Measurements from ENCODE around the gene STIM1. TPM values are rescaled to one million over a fixed set of nuclear protein-coding genes. Genes with fewer than 3 reads are reported as not detected.

STIM1 gene
- total and polyA plus RNA-seq, 2 experiments from 2014 or later: 16.1 to 60.0 TPM

DNA sequence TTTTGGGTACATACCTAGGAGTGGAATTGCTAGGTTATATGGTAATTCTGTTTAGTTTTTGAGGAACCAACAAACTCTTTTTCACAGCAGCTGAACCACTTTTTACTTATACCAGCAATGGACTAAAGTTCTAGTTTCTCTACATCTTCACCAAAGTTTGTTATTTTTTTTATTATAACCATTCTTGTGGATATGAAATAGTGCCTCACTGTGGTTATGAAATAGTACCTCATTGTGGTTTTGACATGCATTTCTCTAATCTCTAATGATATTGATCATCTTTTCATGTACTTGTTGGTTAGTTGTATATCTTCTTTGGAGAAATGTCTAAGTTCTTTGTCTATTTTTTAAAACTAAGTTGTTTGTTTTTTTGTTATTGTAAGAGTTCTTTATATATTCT lies 27.2 kb downstream of the STIM1 start:
- TF ChIP-seq, protein P1, sequence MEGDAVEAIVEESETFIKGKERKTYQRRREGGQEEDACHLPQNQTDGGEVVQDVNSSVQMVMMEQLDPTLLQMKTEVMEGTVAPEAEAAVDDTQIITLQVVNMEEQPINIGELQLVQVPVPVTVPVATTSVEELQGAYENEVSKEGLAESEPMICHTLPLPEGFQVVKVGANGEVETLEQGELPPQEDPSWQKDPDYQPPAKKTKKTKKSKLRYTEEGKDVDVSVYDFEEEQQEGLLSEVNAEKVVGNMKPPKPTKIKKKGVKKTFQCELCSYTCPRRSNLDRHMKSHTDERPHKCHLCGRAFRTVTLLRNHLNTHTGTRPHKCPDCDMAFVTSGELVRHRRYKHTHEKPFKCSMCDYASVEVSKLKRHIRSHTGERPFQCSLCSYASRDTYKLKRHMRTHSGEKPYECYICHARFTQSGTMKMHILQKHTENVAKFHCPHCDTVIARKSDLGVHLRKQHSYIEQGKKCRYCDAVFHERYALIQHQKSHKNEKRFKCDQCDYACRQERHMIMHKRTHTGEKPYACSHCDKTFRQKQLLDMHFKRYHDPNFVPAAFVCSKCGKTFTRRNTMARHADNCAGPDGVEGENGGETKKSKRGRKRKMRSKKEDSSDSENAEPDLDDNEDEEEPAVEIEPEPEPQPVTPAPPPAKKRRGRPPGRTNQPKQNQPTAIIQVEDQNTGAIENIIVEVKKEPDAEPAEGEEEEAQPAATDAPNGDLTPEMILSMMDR (IDR thresholded peaks at IDR 0.05; ENCODE audit: low read depth, low read length): no peak
- H3K27me3 ChIP-seq: peaks cover 15% of the 10 kb centered on the region
- no peak overlapping the region for H3K27ac ChIP-seq
- H3K4me1 ChIP-seq (ENCODE audit: low read depth): peaks cover under 1% of the 10 kb centered on the region
- H3K4me3 ChIP-seq: no peak overlapping the region
- H3K9me3 ChIP-seq (ENCODE audit: low read depth): no peaks in the 10 kb centered on the region
- DNase-seq (ENCODE audit: low read depth in 1 of 2, low spot score in 1 of 2): no peak
- H3K36me3 ChIP-seq: no peaks in the 10 kb centered on the region

- H3K27ac ChIP-seq: no peak overlapping the region
- H3K27me3 ChIP-seq: no peaks in the 10 kb centered on the region
- TF ChIP-seq, protein P1 (IDR thresholded peaks at IDR 0.05; ENCODE audit: low read depth, low read length): no peak
- no peaks in the 10 kb centered on the region for H3K36me3 ChIP-seq
- no peak for DNase-seq (ENCODE audit: low read depth in 1 of 2, low spot score in 1 of 2)
- no peak overlapping the region for H3K4me3 ChIP-seq
- no peaks in the 10 kb centered on the region for H3K9me3 ChIP-seq (ENCODE audit: low read depth)
- H3K4me1 ChIP-seq (ENCODE audit: low read depth): no peaks in the 10 kb centered on the region
These were observed 30.4 kb downstream of the STIM1 start for GRCh38 chr11:3885855-3886254.

- Histone ChIP-seq H3K36me3 (no peaks in the 10 kb centered on the region), H3K4me1 (ENCODE audit: low read depth) (no peaks in the 10 kb centered on the region), H3K4me3 (no peak overlapping the region), H3K9me3 (ENCODE audit: low read depth) (no peaks in the 10 kb centered on the region), H3K27me3 (no peaks in the 10 kb centered on the region), H3K27ac (no peak overlapping the region)
- TF ChIP-seq, protein P1 (IDR thresholded peaks at IDR 0.05; ENCODE audit: low read depth, low read length): no peak
- DNase-seq (ENCODE audit: low read depth in 1 of 2, low spot score in 1 of 2): no peak
These were observed 31.5 kb downstream of the STIM1 start for GRCh38 chr11:3886985-3887384.

- Histone ChIP-seq H3K27me3 (no peaks in the 10 kb centered on the region), H3K9me3 (ENCODE audit: low read depth) (no peaks in the 10 kb centered on the region), H3K4me3 (no peak overlapping the region), H3K27ac (no peak overlapping the region), H3K36me3 (no peaks in the 10 kb centered on the region), H3K4me1 (ENCODE audit: low read depth) (no peaks in the 10 kb centered on the region)
- TF ChIP-seq, protein P1 (IDR thresholded peaks at IDR 0.05; ENCODE audit: low read depth, low read length): no peak
- no peak for DNase-seq (ENCODE audit: low read depth in 1 of 2, low spot score in 1 of 2)
These were observed 33.4 kb downstream of the STIM1 start for GRCh38 chr11:3888876-3889275.

DNA sequence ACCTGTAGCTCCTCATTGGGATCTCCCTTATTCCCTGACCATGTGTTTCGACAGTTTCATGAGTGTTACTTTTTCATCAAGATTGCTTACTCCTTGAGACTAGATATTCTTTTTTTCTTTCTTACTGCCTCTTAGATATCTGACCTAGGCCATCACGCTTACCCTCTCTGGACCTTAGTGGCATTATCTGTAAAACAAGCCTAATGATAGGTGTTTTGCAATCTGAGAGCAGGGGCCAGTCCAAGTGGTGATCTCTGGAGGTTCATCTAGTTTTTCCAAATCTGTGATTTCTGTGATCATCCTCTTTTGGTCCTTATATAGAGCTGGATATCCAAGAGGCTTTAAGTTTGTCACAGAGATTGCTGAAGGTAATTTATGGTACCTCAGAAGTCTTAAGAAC lies 34.5 kb downstream of the STIM1 start:
- Histone ChIP-seq H3K4me1 (ENCODE audit: low read depth) (no peaks in the 10 kb centered on the region), H3K27me3 (no peaks in the 10 kb centered on the region), H3K4me3 (no peak overlapping the region), H3K27ac (no peak overlapping the region), H3K9me3 (ENCODE audit: low read depth) (no peaks in the 10 kb centered on the region), H3K36me3 (no peaks in the 10 kb centered on the region)
- TF ChIP-seq, protein P1 (IDR thresholded peaks at IDR 0.05; ENCODE audit: low read depth, low read length): no peak
- no peak for DNase-seq (ENCODE audit: low read depth in 1 of 2, low spot score in 1 of 2)

DNA sequence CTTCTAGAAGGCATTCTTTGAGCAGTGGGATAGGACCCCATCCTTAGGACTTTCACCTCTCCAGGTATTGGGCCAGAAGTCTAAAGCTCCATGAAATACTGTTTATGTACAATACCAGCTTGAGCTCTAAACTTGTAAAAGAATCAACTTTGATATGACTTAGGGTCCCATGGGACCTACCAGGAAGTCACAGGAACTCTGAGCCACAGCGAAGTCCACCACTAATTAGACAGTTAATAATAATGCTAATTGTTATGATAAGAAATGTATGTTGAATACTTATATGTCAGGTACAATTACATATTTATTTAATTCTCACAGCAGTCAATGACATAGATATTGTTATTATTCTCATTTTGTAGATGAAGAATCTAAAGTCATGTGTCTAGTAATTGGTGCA lies 35.3 kb downstream of the STIM1 start:
- H3K27ac ChIP-seq: no peak overlapping the region
- no peaks in the 10 kb centered on the region for H3K27me3 ChIP-seq
- H3K4me3 ChIP-seq: no peak overlapping the region
- no peaks in the 10 kb centered on the region for H3K36me3 ChIP-seq
- TF ChIP-seq, protein P1 (IDR thresholded peaks at IDR 0.05; ENCODE audit: low read depth, low read length): no peak
- no peaks in the 10 kb centered on the region for H3K9me3 ChIP-seq (ENCODE audit: low read depth)
- no peak for DNase-seq (ENCODE audit: low read depth in 1 of 2, low spot score in 1 of 2)
- H3K4me1 ChIP-seq (ENCODE audit: low read depth): no peaks in the 10 kb centered on the region

Data from cardiac muscle cell (in vitro differentiated cells and primary cell).